ENCODE measurements around the gene ARID5A. TPM values are rescaled to one million over a fixed set of nuclear protein-coding genes. Genes with fewer than 3 reads are reported as not detected.
A peak's percentile ranks its signal among the peaks of the same experiment; 100 is the strongest.

The ARID5A gene
- total RNA-seq, 1 experiment from 2014 or later = 13.9 TPM

- peaks cover 10% of the 10 kb centered on the region for H3K4me1 Mint-ChIP-seq
- ChIA-PET POLR2A (interaction anchor here (0.6 kb wide), 1 partner anchor 78 kb away, joined by 3 read pairs; no protein-coding TSS in a partner anchor), CTCF (interaction anchor here (0.6 to 7.5 kb wide), 19 partner anchors 14 to 515 kb away, joined by 3 to 127 read pairs (median 9); no protein-coding TSS in a partner anchor)
- peak; percentile 94 for DNase-seq (ENCODE audit: low spot score)
- H3K27me3 Mint-ChIP-seq (ENCODE audit: low read depth) = peaks cover 33% of the 10 kb centered on the region
- H3K4me3 Mint-ChIP-seq = peak overlapping the region; percentile 40
- no peaks in the 10 kb centered on the region for H3K9me3 Mint-ChIP-seq
- no peak overlapping the region for H3K27ac Mint-ChIP-seq
- TF ChIP-seq GRHL2 (CRISPR knock-in tag; IDR thresholded peaks at IDR 0.05; ENCODE audit: insufficient replicate concordance, severe bottlenecking) (no peak), AFF4 (CRISPR knock-in tag; IDR thresholded peaks at IDR 0.05; ENCODE audit: borderline replicate concordance) (no peak), SP1 (CRISPR knock-in tag; conservative IDR thresholded peaks at IDR 0.05) (0 out of 2 replicates have a peak, but pooled peaks have one; percentile 43), ETV6 (CRISPR knock-in tag; IDR thresholded peaks at IDR 0.05) (no peak), FOXJ3 (CRISPR knock-in tag; IDR thresholded peaks at IDR 0.05; ENCODE audit: borderline replicate concordance) (no peak), CTCF (IDR thresholded peaks at IDR 0.05) (peak; percentile 99), HMGXB4 (CRISPR knock-in tag; IDR thresholded peaks at IDR 0.05) (peak; percentile 78; the same call in 1 of the 2 replicates), ZBTB43 (CRISPR knock-in tag; IDR thresholded peaks at IDR 0.05) (0 out of 2 replicates have a peak, but pooled peaks have one; percentile 37), SOX15 (CRISPR knock-in tag; IDR thresholded peaks at IDR 0.05) (no peak), ATF3 (CRISPR knock-in tag; conservative IDR thresholded peaks at IDR 0.05) (no peak), GABPB1 (CRISPR knock-in tag; IDR thresholded peaks at IDR 0.05) (peak; percentile 36), MLX (CRISPR knock-in tag; IDR thresholded peaks at IDR 0.05) (no peak), TEAD4 (CRISPR knock-in tag; IDR thresholded peaks at IDR 0.05) (no peak), ZNF423 (CRISPR knock-in tag; IDR thresholded peaks at IDR 0.05) (no peak), ZNF121 (CRISPR knock-in tag; IDR thresholded peaks at IDR 0.05) (peak; percentile 50; the same call in 1 of the 2 replicates), TP53 (CRISPR knock-in tag; IDR thresholded peaks at IDR 0.05) (no peak), ATF6 (CRISPR knock-in tag; IDR thresholded peaks at IDR 0.05) (no peak), ZNF416 (CRISPR knock-in tag; IDR thresholded peaks at IDR 0.05) (no peak)
- TF ChIP-seq, protein P1, sequence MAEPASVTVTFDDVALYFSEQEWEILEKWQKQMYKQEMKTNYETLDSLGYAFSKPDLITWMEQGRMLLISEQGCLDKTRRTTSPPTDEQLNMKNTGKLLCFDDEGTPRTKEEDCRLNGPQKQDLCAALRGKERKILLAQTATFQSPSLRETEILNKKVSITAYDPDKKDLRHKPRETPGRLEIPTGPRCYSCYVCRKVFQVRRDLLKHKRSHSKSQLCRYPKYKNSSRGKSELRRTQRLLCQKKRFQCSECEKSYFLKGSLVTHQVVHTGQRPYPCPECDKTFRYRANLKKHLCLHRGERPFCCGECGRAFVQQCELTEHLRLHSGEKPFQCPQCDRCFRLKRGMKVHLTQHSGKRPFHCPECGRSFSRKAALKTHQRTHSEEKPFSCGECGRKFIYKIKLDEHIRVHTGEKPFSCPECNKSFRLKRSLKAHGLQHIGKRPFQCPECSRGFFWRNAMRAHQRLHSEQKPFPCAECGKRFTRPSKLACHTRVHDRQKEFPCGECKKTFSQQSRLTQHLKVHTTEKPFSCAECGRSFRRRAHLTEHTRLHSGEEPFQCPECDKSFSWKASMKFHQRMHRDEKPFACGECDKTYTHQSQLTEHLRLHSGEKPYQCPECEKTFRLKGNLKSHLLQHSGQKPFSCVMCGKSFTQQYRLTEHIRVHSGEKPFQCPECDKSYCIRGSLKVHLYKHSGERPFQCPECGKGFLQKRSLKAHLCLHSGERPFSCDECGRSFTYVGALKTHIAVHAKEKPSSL (CRISPR knock-in tag; conservative IDR thresholded peaks at IDR 0.05) = no peak
- TF ChIP-seq, protein P2, sequence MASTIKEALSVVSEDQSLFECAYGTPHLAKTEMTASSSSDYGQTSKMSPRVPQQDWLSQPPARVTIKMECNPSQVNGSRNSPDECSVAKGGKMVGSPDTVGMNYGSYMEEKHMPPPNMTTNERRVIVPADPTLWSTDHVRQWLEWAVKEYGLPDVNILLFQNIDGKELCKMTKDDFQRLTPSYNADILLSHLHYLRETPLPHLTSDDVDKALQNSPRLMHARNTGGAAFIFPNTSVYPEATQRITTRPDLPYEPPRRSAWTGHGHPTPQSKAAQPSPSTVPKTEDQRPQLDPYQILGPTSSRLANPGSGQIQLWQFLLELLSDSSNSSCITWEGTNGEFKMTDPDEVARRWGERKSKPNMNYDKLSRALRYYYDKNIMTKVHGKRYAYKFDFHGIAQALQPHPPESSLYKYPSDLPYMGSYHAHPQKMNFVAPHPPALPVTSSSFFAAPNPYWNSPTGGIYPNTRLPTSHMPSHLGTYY (CRISPR knock-in tag; IDR thresholded peaks at IDR 0.05) = no peak
- ATAC-seq = peak; percentile 71
- H3K36me3 Mint-ChIP-seq = no peaks in the 10 kb centered on the region
Observed at GRCh38 chr2:96507957-96508520, 28.5 kb upstream of the ARID5A start.
